NT2/D1 (cell line): ENCODE data around the gene PDE11A.

Source experiments
- SUZ12 ChIP-seq: IDR thresholded peaks from 2 replicates; pipeline ENCODE4 v1.6.1; 2011; ENCODE audit not compliant: insufficient read length, insufficient read depth; ENCODE audit errors: extremely low read depth
- YY1 ChIP-seq: IDR thresholded peaks from 2 replicates; pipeline ENCODE4 v1.6.1; 2011; ENCODE audit not compliant: insufficient read length, insufficient read depth
- ZNF274 ChIP-seq: IDR thresholded peaks from 2 replicates; pipeline ENCODE4 v1.6.1; 2011; ENCODE audit warnings: mild to moderate bottlenecking, low read depth, low read length

GRCh38 chr2:177742851-177743250 is 329.7 kb downstream of the PDE11A start:
- no peak for TF ChIP-seq ZNF274
- no peak for TF ChIP-seq SUZ12
- no peak for TF ChIP-seq YY1
